ENCODE results near the gene TNS2.
"Not testable (repeated sequence)": the region's sequence is repeated elsewhere in the genome, so short reads cannot be mapped to it uniquely, and the experiment has no call there.

TNS2 gene, protein sequence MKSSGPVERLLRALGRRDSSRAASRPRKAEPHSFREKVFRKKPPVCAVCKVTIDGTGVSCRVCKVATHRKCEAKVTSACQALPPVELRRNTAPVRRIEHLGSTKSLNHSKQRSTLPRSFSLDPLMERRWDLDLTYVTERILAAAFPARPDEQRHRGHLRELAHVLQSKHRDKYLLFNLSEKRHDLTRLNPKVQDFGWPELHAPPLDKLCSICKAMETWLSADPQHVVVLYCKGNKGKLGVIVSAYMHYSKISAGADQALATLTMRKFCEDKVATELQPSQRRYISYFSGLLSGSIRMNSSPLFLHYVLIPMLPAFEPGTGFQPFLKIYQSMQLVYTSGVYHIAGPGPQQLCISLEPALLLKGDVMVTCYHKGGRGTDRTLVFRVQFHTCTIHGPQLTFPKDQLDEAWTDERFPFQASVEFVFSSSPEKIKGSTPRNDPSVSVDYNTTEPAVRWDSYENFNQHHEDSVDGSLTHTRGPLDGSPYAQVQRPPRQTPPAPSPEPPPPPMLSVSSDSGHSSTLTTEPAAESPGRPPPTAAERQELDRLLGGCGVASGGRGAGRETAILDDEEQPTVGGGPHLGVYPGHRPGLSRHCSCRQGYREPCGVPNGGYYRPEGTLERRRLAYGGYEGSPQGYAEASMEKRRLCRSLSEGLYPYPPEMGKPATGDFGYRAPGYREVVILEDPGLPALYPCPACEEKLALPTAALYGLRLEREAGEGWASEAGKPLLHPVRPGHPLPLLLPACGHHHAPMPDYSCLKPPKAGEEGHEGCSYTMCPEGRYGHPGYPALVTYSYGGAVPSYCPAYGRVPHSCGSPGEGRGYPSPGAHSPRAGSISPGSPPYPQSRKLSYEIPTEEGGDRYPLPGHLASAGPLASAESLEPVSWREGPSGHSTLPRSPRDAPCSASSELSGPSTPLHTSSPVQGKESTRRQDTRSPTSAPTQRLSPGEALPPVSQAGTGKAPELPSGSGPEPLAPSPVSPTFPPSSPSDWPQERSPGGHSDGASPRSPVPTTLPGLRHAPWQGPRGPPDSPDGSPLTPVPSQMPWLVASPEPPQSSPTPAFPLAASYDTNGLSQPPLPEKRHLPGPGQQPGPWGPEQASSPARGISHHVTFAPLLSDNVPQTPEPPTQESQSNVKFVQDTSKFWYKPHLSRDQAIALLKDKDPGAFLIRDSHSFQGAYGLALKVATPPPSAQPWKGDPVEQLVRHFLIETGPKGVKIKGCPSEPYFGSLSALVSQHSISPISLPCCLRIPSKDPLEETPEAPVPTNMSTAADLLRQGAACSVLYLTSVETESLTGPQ (N-terminal part only)

DNA sequence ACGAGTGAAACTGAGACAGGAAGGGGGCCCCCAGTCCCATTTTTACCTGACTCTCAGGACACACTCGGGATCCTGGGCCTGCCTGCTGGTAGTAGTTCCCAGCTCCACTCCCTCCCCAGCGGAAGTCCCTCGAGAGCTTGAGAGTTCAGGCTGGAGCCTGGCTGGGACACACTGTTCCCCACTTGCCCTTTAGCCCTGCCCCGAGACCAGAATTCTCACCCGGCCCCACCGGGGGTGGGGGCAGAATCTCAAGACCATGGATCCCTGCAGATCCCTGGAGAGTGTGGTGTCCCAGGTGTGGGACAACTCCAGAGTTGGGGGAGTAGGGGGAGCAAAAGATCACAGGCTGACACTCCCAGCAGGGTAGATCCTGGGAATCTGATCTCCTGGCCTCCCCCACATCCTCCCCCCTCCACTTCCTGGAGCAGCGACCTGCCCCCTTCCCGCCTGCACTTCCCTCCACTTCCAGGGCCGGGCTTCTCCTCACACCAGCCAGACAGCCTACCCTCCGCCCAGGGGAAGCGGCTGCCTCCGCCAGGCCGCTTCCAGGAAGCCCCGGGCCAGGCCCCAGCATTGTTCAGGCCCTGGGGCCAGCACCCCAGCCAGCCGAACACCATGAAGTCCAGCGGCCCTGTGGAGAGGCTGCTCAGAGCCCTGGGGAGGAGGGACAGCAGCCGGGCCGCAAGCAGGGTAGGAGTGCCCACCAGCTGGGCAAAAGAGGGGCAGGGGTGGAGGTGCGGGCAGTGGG lies at the start of gene TNS2:
Gene TNS2, plus strand, starts transcription at position 495 of the 748 bp plus-strand sequence. Its CDS starts 121 bp downstream, at position 616.
- no peak for DNase-seq (ENCODE audit: low read depth in 3 of 3)

DNA sequence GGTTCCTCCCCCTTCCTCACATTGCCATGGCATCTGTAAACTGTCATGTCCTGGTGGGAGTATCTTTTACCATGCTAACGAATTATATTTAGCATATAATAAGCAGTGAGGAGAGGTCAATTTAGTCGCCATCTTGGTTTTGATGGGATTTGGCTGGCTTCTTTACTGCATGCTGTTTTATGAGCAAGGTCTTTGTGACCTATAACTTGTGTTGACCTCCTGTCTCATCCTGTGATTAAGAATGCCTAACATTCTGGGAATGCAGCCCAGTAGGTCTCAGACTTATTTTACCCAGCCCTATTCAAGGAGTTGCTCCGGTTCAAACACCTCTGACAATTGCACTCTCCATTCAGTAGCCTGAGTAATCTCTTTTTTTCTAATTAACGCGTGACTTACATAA lies 45.7 kb upstream of the TNS2 start:
- DNase-seq (ENCODE audit: low read depth in 3 of 3), result no peak

DNA sequence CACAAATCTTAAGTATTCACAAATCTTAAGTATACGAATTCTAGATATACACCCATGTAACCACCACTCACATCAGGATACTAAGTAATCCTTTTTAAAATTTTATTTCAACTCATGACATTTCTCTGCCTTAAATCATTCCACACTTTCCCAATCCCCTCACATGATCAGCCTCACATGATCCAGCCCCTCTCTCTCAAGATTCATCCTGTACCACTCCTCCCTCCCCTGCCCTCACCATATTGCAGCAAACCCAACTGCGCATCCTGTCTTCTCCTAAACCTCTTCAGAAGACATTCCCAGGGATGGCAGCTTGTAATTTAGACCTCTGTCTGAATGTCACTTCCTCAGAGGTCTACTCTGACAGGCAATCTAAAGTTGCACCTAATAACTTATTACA lies 45.3 kb upstream of the TNS2 start:
- no peak for DNase-seq (ENCODE audit: low read depth in 3 of 3)

DNA sequence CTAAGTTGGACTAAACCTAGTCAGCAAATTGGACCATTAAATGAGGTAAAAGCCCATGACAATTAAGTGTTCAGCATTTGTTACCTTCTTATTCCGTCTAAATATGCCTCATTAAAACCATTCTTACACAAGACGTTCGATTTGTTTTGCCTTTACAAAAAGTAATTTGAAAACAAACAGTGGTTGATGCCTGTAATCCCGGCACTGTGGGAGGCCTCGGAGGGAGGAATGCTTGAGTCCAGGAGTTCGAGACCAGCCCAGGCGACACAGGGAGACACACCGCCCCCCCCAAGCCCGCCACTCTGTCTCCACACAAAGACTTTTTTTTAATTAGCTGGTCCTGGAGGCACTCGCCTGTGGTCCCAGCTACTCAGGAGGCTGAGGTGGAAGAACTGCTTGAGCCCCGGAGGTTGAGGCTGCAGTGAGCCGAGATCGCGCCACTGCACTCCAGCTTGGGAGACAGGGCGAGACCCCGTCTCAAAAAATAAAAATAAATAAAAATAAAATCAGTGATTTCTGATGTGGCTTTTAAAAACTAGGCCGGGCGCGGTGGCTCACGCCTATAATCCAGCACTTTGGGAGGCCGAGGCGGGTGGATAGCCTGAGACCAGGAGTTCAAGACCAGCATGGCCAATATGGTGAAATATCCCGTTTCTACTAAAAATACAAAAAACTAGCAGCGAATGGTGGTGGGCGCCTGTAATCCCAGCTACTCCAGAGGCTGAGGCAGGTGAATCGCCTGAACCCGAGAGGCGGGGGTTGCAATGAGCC lies 44.5 kb upstream of the TNS2 start:
- no peak for DNase-seq (ENCODE audit: low read depth in 3 of 3)

DNA sequence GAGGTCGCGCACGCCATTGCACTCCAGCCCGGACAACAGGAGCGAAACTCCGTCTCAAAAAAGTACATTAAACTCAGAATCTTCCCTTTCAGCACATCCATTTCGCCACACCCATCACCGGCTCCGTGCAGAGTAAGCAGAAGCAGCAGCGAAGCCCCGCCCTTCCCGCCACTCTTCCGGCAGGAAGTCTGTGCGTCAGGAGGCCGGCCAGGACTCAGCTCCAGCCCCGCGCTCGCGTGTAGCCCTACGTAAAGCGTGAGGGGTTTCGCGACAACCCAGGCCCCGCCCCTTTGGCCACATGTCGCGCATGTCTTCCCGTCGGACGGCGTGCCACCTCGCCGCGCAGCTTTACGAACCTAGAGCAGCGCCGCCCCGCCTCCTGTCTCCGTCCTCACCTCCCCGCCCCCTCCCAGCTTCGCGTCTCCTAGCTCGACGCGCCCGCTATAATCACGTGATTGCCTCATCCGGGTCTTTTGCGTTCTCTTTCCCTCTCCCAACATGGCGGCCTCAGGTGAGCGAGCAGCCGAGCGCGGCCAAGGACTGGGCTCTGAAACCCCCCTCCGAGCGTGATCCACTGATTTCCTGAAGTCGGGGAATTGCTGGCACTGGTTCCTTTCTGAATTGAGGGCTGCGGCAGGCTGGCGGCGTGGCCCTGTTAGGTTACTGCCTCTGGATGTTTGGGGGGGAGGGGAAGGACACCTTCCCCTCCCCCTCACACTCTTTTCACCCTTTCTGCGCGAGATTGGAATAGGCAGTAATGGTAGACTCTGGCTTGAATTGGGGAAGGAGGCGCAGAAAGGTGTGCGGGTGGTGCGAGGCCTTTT lies 43.7 kb upstream of the TNS2 start, which contains the start of gene EIF4B:
Gene EIF4B, plus strand, starts transcription at position 471 of the 824 bp plus-strand sequence. Its CDS starts 28 bp downstream, at position 499.
- DNase-seq (ENCODE audit: low read depth in 3 of 3), result peak; percentile 98 to 100 (median 100)

DNA sequence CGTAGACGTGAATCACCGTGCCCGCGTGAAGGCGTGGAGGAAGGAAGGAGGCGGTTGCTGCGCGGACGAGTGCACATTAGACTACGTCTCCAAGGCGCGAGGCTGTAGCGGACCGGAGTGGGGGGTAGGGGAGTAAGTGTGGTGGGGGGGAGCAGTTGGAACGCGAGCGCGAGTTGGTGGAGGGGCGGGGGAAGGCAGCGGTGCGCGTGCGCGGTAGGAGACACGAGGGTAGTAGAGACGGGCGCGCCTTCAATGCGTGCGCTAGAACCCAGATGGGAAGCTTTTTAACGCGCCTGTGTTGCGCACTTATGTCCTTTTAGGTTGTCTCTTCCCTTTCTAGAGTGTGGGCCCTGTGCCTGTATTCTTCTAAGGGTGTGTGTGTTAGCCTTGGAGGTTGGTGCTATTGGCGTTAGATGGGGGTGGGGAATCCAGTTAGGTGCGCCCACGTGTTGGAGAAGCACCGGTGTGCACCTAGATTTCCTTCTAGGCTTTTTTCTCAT lies 43.0 kb upstream of the TNS2 start:
- DNase-seq (ENCODE audit: low read depth in 3 of 3), result peak; percentile 69 to 79 (median 73)

DNA sequence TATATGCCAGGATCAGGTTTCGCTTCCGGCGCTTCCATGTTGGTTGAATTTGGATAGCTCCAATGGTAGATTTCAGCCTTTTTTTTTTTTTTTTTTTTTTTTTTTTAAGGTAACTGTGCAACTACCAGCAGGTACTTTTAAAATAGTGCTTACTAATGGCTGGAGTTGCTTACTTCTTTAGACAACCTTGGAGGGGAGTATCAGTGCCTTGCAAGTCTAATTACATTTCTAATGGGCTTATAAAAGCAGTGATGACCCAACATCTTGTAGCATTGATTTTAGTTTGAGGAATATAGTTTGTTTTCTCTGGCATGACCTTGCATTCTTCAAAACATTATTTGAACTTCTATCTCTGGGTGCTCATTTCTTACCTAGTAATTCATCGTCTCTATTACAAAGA lies 42.5 kb upstream of the TNS2 start:
- DNase-seq (ENCODE audit: low read depth in 3 of 3), result no peak

DNA sequence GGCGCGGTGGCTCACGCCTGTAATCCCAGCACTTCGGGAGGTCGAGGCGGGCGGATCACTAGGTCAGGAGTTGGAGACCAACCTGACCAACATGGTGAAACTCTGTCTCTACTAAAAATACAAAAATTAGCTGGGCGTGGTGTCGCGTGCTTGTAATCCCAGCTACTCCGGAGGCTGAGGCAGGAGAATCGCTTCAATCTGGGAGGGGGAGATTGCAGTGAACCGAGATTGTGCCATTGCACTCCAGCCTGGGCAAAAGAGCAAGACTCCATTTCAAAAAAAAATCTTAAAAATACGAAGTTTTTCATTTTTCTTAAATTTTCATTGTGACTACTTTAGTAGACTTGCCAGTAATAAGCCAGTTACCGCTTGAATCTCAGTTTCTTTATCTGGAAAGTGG lies 41.1 kb upstream of the TNS2 start:
- DNase-seq (ENCODE audit: low read depth in 3 of 3), result not testable (repeated sequence)

DNA sequence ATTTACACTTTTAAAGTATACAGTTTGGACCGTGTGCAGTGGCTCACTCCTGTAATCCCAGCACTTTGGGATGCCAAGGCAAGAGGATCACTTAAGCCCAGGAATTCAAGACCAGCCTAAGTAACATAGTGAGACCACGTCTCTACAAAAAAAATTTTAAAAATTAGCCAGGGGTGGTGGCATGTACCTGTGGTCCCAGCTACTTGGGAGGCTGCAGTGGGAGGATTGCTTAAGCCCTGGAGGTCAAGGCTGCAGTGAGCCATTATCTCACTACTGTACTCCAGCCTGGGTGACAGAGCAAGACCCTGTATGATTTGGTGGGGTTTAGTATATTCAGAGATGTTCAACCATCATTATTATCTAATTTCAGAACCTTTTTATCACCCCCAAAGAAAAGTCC lies 38.9 kb upstream of the TNS2 start:
- no peak for DNase-seq (ENCODE audit: low read depth in 3 of 3)

DNA sequence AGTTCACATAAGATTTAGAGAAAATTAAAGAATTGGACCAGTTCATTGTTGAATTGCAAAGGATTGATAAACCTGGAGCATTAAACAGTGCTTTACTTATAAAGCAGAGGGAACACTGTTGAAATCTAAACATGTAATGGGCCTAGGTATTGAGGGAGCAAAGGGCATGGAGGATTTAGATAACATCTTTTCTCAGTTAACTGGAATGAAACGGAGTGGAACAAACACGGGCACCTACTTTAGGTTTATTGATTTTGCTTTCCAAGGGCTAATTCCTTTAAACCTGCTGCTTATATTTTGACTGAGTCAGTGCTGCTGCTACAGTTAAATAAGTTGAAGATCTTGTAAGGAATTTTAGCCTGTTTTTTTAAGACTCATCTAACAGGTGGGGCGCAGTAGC lies 38.0 kb upstream of the TNS2 start:
- no peak for DNase-seq (ENCODE audit: low read depth in 3 of 3)

DNA sequence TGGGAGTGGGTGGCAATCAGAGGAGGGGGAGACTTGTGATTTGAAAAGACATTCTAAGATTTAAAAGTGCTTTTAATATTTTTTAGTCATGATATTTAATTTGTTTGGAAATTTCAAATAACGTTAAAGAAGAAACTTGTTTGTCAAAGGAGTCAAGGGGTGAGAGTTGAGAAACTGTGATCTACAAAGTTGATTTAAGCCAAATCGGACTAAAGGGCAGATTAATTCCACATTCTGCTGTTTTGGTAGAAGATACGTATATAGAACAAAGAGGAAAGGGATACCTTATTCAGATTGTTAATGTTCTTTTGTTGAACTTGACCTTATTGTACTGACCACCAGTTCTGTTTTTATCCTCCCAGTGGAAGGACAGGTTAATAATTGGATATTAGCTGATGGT lies 36.9 kb upstream of the TNS2 start:
- no peak for DNase-seq (ENCODE audit: low read depth in 3 of 3)

DNA sequence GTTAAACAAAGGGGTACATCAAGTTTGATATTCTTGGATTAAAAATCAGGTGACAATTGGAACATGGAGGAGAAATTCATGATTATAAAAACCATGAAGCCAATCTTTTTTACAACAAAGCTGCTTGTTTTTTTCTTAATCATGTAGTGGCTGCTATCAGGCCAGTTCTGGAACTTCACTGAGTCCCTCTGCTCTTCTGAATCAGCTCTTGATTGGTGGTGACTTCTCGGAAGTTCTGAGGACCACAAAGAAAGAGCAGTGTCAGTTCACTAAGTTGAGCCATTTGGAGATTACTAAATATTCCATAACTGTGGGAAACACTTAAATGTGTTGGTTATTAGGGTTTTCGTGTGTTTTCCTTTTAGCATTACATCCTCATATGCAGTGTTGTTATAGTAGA lies 35.2 kb upstream of the TNS2 start:
- no peak for DNase-seq (ENCODE audit: low read depth in 3 of 3)

DNA sequence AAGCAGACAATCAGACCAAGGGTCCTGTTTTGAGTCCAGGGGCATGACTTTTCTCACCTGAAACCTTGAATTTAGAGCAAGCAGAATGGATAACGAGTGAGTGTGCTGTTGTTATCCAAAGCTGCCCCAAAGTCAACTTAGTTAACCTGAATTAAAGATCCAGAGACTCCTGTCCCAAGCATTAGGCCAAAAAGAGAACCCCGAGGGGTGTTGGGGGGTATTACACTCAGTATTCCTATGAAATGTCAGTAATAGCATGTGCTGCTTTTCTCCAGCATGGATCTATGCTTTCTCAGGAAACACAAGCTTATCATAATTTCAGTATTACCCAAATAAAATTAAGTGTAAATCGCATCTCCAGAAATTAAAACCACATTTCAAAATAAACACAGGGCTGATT lies 24.6 kb upstream of the TNS2 start:
- DNase-seq (ENCODE audit: low read depth in 3 of 3), result no peak

DNA sequence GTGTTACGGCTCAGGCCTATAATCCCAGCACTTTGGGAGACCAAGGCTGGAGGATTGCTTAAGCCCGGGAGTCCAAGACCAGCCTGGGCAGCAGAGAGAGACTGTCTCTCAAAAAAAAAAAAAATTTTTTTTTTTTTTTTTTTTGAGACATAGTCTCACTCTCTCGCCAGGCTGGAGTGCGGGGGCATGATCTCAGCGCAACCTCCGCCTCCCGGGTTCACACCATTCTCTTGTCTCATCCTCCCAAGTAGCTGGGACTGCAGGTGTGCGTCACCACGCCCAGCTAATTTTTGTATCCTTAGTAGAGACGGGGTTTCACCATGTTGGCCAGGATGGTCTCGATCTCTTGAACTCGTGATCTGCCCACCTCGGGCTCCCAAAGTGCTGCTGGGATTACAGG lies 22.9 kb upstream of the TNS2 start:
- not testable (repeated sequence) for DNase-seq (ENCODE audit: low read depth in 3 of 3)

DNA sequence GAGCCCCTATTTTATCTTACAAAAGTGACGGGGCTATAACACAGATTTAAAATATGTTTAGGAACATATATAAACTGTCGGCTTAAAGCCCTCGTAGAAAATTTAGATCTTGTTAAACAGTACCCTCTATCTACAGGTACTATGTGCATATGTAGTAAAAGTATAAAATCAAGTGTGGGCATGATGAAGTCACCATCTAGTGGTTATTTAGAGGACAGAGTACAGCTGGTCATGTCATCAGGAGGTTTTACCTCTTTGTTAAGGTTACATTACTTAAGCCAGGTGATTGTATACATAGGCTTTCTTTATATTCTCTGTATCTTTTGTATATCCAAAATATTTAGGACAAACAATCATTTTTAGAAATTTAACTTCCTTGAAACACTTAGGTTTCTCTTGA lies 18.2 kb upstream of the TNS2 start:
- no peak for DNase-seq (ENCODE audit: low read depth in 3 of 3)

DNA sequence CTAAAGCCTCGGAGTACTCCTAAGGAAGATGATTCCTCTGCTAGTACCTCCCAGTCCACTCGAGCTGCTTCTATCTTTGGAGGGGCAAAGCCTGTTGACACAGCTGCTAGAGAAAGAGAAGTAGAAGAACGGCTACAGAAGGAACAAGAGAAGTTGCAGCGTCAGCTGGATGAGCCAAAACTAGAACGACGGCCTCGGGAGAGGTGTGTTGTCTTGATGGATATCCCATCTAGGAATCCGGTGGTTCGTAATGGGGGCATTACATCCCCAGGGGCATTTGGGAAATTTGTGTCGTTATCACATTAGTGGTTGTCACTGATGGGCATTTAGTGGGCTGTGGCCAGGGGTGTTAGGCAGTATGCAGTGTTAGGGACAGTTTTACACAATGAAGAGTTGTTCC lies 16.0 kb upstream of the TNS2 start:
- not testable (repeated sequence) for DNase-seq (ENCODE audit: low read depth in 3 of 3)

DNA sequence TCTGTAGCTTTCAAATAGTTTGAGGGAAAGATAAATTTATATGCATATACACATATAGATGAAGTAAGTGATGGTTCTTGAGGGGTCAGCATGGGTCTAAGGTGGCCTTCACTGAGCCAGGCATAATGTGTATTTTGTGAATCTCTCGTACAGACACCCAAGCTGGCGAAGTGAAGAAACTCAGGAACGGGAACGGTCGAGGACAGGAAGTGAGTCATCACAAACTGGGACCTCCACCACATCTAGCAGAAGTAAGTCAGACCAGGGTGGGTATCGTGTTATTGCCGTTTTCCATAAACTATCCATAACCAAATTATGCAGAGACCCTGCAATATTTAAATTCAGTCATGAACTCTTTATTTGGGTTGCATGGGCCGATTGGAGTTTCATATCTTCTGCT lies 15.4 kb upstream of the TNS2 start:
- no peak for DNase-seq (ENCODE audit: low read depth in 3 of 3)

DNA sequence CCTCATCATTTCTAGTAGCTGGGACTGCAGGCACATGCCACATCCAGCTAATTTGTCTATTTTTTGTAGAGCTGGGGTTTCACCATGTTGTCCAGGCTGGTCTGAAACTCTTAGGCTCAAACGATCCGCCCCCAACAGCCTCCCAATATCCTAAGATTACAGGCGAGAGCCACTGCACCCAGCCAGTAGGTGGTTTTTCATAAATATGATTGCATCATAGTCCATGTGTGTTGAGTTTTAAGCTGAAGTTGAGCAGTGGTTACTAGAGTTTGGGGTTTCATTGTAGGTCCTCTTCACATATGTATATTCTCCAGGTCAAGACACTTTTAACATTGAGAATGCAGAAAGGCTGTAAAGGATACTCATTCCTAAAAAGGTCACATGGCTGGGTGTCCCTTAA lies 13.1 kb upstream of the TNS2 start:
- no peak for DNase-seq (ENCODE audit: low read depth in 3 of 3)

DNA sequence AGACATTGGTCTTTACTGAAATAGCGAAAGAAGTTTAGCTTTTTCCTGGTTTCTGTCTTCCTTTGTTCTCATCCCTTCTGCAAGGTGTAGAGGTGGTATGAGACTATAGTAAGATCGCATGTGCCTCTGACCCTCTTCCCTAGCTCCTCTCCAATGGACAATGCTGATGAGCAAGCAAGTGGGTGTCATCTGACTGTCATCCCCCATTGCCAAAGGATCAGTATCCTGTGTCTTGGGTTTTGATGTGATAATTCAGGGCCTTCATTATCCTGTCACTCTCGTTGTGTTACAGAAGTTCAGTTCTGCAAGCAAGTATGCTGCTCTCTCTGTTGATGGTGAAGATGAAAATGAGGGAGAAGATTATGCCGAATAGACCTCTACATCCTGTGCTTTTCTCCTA lies 10.0 kb upstream of the TNS2 start:
- no peak for DNase-seq (ENCODE audit: low read depth in 3 of 3)

All from stimulated activated CD4-positive, alpha-beta T cell treated with anti-CD3 and anti-CD28 coated beads, TNF-alpha, amount 100 ng/mL, for 48 hours (primary cell).